ENCODE results near the gene RAP2B. TPM values are rescaled to one million over a fixed set of nuclear protein-coding genes. Genes with fewer than 3 reads are reported as not detected.

RAP2B gene
- polyA plus RNA-seq, 1 donor from 2014 or later = 3.9 TPM

DNA sequence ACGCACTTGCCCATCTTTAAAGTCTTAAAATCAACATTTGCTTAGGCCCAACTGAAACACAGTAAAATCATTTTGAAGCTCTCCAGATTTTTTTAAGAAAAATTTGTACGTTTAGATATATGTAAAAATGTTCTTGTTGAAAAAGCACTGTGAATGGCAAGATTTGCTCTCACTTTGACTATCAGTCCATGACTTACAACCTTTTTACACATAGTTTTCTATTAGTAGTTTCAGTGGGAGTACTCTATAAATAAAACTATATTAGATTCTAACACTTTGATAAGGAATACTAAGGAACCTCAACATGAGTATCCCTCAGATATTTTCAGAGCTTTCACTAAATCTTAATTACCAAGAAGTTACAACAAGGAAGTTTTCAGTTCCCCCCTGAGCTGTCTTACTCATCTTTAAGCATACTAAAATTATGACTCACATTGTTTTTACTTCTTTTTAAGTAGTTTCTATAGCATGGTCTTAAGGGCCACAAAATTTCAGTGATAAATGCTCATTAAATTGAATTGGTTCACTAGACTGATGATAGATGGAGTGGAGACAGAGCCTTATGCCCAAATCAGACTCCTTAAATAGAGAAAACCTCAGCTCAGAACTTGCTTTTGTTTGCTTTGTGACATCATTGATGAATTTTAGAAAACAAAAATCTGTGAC, 31.6 kb upstream of the RAP2B start:
- no peaks in the 10 kb centered on the region for H3K27me3 ChIP-seq (ENCODE audit: insufficient read depth, low read depth, low read length)
- no peaks in the 10 kb centered on the region for H4K20me1 ChIP-seq (ENCODE audit: insufficient read depth)
- no peaks in the 10 kb centered on the region for H3K9me3 ChIP-seq (ENCODE audit: low read length)
- H2AFZ ChIP-seq (ENCODE audit: low read depth, low read length) = no peak overlapping the region
- H3K4me2 ChIP-seq (ENCODE audit: low read length) = no peak overlapping the region
- H3K36me3 ChIP-seq (ENCODE audit: insufficient read depth, low read length) = no peaks in the 10 kb centered on the region
- no peaks in the 10 kb centered on the region for H3K9me2 ChIP-seq (ENCODE audit: insufficient read depth, low read length)
- TF ChIP-seq POLR2AphosphoS5 (IDR thresholded peaks at IDR 0.05) (no peak), CTCF (IDR thresholded peaks at IDR 0.05; ENCODE audit: poor library complexity, severe bottlenecking) (no peak), MXI1 (conservative IDR thresholded peaks at IDR 0.05; ENCODE audit: poor library complexity, severe bottlenecking) (no peak), TAF1 (IDR thresholded peaks at IDR 0.05; ENCODE audit: low read depth) (no peak), SMC3 (conservative IDR thresholded peaks at IDR 0.05; ENCODE audit: poor library complexity) (no peak), RAD21 (conservative IDR thresholded peaks at IDR 0.05) (no peak), EZH2 (IDR thresholded peaks at IDR 0.05; ENCODE audit: borderline replicate concordance, insufficient read depth, low read length, poor library complexity, severe bottlenecking) (no peak), EP300 (conservative IDR thresholded peaks at IDR 0.05; ENCODE audit: poor library complexity, severe bottlenecking) (no peak)
- TF ChIP-seq, protein P1, sequence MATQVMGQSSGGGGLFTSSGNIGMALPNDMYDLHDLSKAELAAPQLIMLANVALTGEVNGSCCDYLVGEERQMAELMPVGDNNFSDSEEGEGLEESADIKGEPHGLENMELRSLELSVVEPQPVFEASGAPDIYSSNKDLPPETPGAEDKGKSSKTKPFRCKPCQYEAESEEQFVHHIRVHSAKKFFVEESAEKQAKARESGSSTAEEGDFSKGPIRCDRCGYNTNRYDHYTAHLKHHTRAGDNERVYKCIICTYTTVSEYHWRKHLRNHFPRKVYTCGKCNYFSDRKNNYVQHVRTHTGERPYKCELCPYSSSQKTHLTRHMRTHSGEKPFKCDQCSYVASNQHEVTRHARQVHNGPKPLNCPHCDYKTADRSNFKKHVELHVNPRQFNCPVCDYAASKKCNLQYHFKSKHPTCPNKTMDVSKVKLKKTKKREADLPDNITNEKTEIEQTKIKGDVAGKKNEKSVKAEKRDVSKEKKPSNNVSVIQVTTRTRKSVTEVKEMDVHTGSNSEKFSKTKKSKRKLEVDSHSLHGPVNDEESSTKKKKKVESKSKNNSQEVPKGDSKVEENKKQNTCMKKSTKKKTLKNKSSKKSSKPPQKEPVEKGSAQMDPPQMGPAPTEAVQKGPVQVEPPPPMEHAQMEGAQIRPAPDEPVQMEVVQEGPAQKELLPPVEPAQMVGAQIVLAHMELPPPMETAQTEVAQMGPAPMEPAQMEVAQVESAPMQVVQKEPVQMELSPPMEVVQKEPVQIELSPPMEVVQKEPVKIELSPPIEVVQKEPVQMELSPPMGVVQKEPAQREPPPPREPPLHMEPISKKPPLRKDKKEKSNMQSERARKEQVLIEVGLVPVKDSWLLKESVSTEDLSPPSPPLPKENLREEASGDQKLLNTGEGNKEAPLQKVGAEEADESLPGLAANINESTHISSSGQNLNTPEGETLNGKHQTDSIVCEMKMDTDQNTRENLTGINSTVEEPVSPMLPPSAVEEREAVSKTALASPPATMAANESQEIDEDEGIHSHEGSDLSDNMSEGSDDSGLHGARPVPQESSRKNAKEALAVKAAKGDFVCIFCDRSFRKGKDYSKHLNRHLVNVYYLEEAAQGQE (IDR thresholded peaks at IDR 0.05; ENCODE audit: borderline replicate concordance) = no peak
- H3K79me2 ChIP-seq (replicated peaks; ENCODE audit: insufficient read depth, low read length) = no peaks in the 10 kb centered on the region
- H3K9ac ChIP-seq (ENCODE audit: low read length) = no peak overlapping the region
- H3F3A ChIP-seq (ENCODE audit: insufficient read depth, low read length, poor library complexity, severe bottlenecking) = no peaks in the 10 kb centered on the region
- no peak overlapping the region for H3K27ac ChIP-seq (ENCODE audit: low read length)
- no peak overlapping the region for H3K4me3 ChIP-seq (ENCODE audit: low read length)

DNA sequence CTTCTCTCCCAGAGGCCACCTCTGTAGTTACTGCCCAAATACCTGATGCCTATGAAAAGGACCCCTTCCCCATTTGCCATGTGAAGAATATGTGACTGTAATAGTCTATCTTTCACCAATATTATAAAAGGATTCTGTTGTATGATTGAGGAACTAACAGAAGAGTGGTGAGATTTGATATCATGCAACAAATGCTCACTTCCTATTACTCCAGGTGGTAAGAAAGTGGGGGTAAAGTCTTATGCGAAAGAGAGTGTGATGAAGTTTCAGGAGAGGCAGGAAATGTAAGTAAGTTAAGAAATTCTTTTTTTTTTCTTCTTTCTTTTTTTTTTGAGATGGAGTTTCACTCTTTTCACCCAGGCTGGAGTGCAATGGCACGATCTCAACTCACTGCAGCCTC, 24.4 kb upstream of the RAP2B start:
- Histone ChIP-seq H4K20me1 (ENCODE audit: insufficient read depth) (no peaks in the 10 kb centered on the region), H3K27ac (ENCODE audit: low read length) (no peak overlapping the region), H3K36me3 (ENCODE audit: insufficient read depth, low read length) (no peaks in the 10 kb centered on the region), H3K27me3 (ENCODE audit: insufficient read depth, low read depth, low read length) (no peaks in the 10 kb centered on the region), H2AFZ (ENCODE audit: low read depth, low read length) (no peak overlapping the region), H3K9me3 (ENCODE audit: low read length) (no peaks in the 10 kb centered on the region), H3K9ac (ENCODE audit: low read length) (no peak overlapping the region), H3K9me2 (ENCODE audit: insufficient read depth, low read length) (no peaks in the 10 kb centered on the region), H3K79me2 (replicated peaks; ENCODE audit: insufficient read depth, low read length) (no peaks in the 10 kb centered on the region), H3F3A (ENCODE audit: insufficient read depth, low read length, poor library complexity, severe bottlenecking) (no peaks in the 10 kb centered on the region), H3K4me3 (ENCODE audit: low read length) (no peak overlapping the region), H3K4me2 (ENCODE audit: low read length) (no peak overlapping the region)
- no peak for TF ChIP-seq POLR2AphosphoS5 (IDR thresholded peaks at IDR 0.05)
- no peak for TF ChIP-seq EP300 (conservative IDR thresholded peaks at IDR 0.05; ENCODE audit: poor library complexity, severe bottlenecking)
- no peak for TF ChIP-seq CTCF (IDR thresholded peaks at IDR 0.05; ENCODE audit: poor library complexity, severe bottlenecking)
- no peak for TF ChIP-seq SMC3 (conservative IDR thresholded peaks at IDR 0.05; ENCODE audit: poor library complexity)
- no peak for TF ChIP-seq EZH2 (IDR thresholded peaks at IDR 0.05; ENCODE audit: borderline replicate concordance, insufficient read depth, low read length, poor library complexity, severe bottlenecking)
- no peak for TF ChIP-seq MXI1 (conservative IDR thresholded peaks at IDR 0.05; ENCODE audit: poor library complexity, severe bottlenecking)
- TF ChIP-seq, protein P1 (IDR thresholded peaks at IDR 0.05; ENCODE audit: borderline replicate concordance) = no peak
- no peak for TF ChIP-seq RAD21 (conservative IDR thresholded peaks at IDR 0.05)
- no peak for TF ChIP-seq TAF1 (IDR thresholded peaks at IDR 0.05; ENCODE audit: low read depth)

Data from neural cell (in vitro differentiated cells).